Measurements from ENCODE around the gene MMRN2. TPM values are rescaled to one million over a fixed set of nuclear protein-coding genes. Genes with fewer than 3 reads are reported as not detected.
"Not testable (repeated sequence)": the region's sequence is repeated elsewhere in the genome, so short reads cannot be mapped to it uniquely, and the experiment has no call there.

The MMRN2 gene
- polyA plus RNA-seq, 1 donor from 2014 or later, result 0.15 TPM

GRCh38 chr10:86940076-86940475 lies 17.3 kb downstream of the MMRN2 start:
- H3K27me3 ChIP-seq (ENCODE audit: insufficient read depth, low read depth, low read length); H3K9me2 ChIP-seq (ENCODE audit: insufficient read depth, low read length); H2AFZ ChIP-seq (ENCODE audit: low read depth, low read length); H3K27ac ChIP-seq (ENCODE audit: low read length); H3K9me3 ChIP-seq (ENCODE audit: low read length); H3K79me2 ChIP-seq (replicated peaks; ENCODE audit: insufficient read depth, low read length); H3K36me3 ChIP-seq (ENCODE audit: insufficient read depth, low read length); H3K9ac ChIP-seq (ENCODE audit: low read length); H3K4me2 ChIP-seq (ENCODE audit: low read length); H3F3A ChIP-seq (ENCODE audit: insufficient read depth, low read length, poor library complexity, severe bottlenecking); H4K20me1 ChIP-seq (ENCODE audit: insufficient read depth); H3K4me3 ChIP-seq (ENCODE audit: low read length): not testable (repeated sequence)

- Histone ChIP-seq H3K9me2 (ENCODE audit: insufficient read depth, low read length) (no peaks in the 10 kb centered on the region), H3K9ac (ENCODE audit: low read length) (no peak overlapping the region), H2AFZ (ENCODE audit: low read depth, low read length) (no peak overlapping the region), H3K4me3 (ENCODE audit: low read length) (no peak overlapping the region), H4K20me1 (ENCODE audit: insufficient read depth) (no peaks in the 10 kb centered on the region), H3K4me2 (ENCODE audit: low read length) (no peak overlapping the region), H3F3A (ENCODE audit: insufficient read depth, low read length, poor library complexity, severe bottlenecking) (no peaks in the 10 kb centered on the region), H3K9me3 (ENCODE audit: low read length) (no peaks in the 10 kb centered on the region), H3K27ac (ENCODE audit: low read length) (no peak overlapping the region), H3K79me2 (replicated peaks; ENCODE audit: insufficient read depth, low read length) (no peaks in the 10 kb centered on the region), H3K36me3 (ENCODE audit: insufficient read depth, low read length) (no peaks in the 10 kb centered on the region), H3K27me3 (ENCODE audit: insufficient read depth, low read depth, low read length) (no peaks in the 10 kb centered on the region)
- no peak for TF ChIP-seq POLR2AphosphoS5 (IDR thresholded peaks at IDR 0.05)
Measured at GRCh38 chr10:86938260-86938659, 19.2 kb downstream of the MMRN2 start.

GRCh38 chr10:86937502-86938154 lies 19.8 kb downstream of the MMRN2 start:
- no peaks in the 10 kb centered on the region for H3K79me2 ChIP-seq (replicated peaks; ENCODE audit: insufficient read depth, low read length)
- no peak overlapping the region for H3K27ac ChIP-seq (ENCODE audit: low read length)
- H3K4me2 ChIP-seq (ENCODE audit: low read length), result no peak overlapping the region
- no peak overlapping the region for H3K9ac ChIP-seq (ENCODE audit: low read length)
- no peak overlapping the region for H2AFZ ChIP-seq (ENCODE audit: low read depth, low read length)
- no peaks in the 10 kb centered on the region for H3K36me3 ChIP-seq (ENCODE audit: insufficient read depth, low read length)
- no peaks in the 10 kb centered on the region for H3K27me3 ChIP-seq (ENCODE audit: insufficient read depth, low read depth, low read length)
- TF ChIP-seq REST (IDR thresholded peaks at IDR 0.05; ENCODE audit: borderline replicate concordance) (no peak), EZH2 (IDR thresholded peaks at IDR 0.05; ENCODE audit: borderline replicate concordance, insufficient read depth, low read length, poor library complexity, severe bottlenecking) (no peak), EP300 (conservative IDR thresholded peaks at IDR 0.05; ENCODE audit: poor library complexity, severe bottlenecking) (no peak), POLR2AphosphoS5 (IDR thresholded peaks at IDR 0.05) (no peak), MXI1 (conservative IDR thresholded peaks at IDR 0.05; ENCODE audit: poor library complexity, severe bottlenecking) (no peak), TAF1 (IDR thresholded peaks at IDR 0.05; ENCODE audit: low read depth) (no peak)
- H3K9me3 ChIP-seq (ENCODE audit: low read length), result no peaks in the 10 kb centered on the region
- no peaks in the 10 kb centered on the region for H3K9me2 ChIP-seq (ENCODE audit: insufficient read depth, low read length)
- no peak overlapping the region for H3K4me3 ChIP-seq (ENCODE audit: low read length)
- H3F3A ChIP-seq (ENCODE audit: insufficient read depth, low read length, poor library complexity, severe bottlenecking), result no peaks in the 10 kb centered on the region
- H4K20me1 ChIP-seq (ENCODE audit: insufficient read depth), result no peaks in the 10 kb centered on the region
